GM21423 (cell line): ENCODE results near the gene GCNT2.
"Not testable (repeated sequence)": the region's sequence is repeated elsewhere in the genome, so short reads cannot be mapped to it uniquely, and the experiment has no call there.

Source experiments
- ATAC-seq: cut with Tn5 transposase; IDR thresholded peaks from one replicate; pipeline ENCODE4 v1.9.1; 2021; ENCODE audit warnings: mild to moderate bottlenecking, moderate library complexity; ENCODE audit not compliant: unreplicated experiment

The GCNT2 gene

GRCh38 chr6:10655508-10656055, 134.4 kb downstream of the GCNT2 start:
- no peak for ATAC-seq

GRCh38 chr6:10658910-10659698, 138.0 kb downstream of the GCNT2 start:
- ATAC-seq = no peak

DNA sequence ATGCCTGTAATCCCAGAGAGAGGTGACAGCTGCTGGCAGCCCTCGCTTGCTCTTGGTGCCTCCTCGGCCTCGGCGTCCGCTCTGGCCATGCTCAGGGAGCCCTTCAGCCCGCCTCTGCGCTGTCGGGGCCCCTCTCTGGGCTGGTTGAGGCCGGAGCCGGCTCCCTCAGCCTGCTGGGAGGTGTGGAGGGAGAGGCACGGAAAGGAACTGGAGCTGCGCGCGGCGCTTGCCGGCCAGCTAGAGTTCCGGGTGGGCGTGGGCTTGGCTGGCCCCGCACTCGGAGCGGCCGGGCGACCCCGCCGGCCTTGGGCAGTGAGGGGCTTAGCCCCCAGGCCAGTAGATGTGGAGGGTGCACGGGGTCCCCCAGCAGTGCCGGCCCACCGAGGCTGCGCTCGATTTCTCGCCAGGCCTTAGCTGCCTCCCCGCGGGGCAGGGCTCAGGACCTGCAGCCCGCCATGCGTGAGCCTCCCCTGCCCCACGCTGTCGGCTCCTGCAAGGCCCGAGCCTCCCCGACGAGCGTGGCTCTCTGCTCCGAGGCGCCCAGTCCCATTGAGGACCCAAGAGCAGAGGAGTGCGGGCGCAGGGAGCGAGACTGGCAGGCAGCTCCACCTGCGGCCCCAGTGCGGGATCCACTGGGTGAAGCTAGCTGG, 138.7 kb downstream of the GCNT2 start:
- no peak for ATAC-seq

GRCh38 chr6:10660431-10661191, 139.5 kb downstream of the GCNT2 start:
- not testable (repeated sequence) for ATAC-seq

DNA sequence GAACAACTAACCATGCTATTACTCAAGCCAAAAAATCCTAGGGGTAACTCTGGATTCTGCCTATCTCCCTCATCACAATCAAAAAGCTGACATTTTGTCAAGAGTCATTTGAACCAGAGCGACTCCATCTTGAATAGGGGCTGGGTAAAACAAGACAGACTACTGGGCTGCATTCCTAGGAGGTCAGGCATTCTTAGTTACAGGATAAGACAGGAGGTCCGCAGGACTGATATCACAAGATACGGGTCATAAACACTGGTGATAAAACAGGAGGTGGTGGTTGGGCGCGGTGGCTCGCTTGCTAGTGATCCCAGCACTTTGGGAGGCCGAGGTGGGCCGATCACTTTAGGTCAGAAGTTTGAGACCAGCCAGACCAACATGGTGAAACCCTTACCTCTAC, 141.1 kb downstream of the GCNT2 start:
- ATAC-seq = no peak

DNA sequence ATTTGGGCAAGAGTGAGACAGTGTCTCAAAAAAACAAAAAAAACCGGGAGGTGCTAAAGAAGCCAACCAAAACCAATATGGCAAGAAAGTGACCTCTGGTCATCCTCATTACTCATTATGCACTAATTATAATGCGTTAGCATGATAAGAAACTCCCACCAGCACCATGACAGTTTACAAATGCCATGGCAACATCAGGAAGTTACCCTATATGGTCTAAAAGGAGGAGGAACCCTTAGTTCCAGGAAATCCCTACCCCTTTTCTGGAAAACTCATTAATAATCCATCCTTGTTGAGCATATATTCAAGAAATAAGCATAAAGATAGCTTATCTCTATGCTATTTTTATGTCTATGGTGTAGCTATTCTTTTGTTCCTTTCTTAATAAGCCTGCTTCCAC, 141.6 kb downstream of the GCNT2 start:
- no peak for ATAC-seq

- ATAC-seq = not testable (repeated sequence)
These were observed 144.4 kb downstream of the GCNT2 start for GRCh38 chr6:10665595-10665994.

DNA sequence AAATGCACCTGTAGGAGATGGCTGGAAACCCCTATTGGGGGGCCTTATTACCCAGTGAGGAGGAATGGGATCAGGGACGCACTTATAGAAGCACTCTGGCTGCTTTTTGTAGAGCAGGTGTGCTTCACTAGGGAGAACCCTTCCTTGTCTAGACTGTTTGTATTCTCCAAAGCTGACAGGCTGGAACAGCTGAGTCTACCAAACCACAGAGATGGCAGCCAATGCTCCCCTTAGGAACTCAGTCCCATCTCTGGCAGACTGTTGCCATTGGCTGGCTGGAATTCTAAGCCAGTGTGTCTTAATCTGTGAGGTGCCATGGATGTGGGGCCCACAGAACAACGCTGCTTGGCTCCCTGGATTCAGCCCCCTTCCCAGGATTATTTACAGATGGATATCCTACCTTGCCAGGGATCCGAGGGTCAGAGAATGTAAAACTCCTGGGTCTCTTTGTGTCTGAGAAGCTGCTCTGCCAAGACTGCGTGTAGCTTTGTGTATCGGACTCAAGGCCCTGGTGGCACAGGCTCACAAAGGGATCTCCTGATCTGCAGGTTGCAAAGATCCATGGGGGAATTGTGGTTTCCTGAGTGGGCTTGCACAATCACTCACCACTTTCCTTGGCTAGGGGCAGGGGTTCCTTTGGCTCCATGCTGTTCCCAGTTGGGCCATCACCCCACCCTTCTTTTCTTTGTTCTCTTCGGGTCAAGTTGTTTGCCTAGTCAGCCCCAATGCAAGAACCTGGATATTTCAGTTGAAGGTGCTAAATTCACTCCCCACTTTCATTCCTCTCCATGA, 147.2 kb downstream of the GCNT2 start:
- ATAC-seq = no peak

- ATAC-seq = no peak
These were observed 155.3 kb downstream of the GCNT2 start for GRCh38 chr6:10676403-10676802.

GRCh38 chr6:10678456-10678855, 157.3 kb downstream of the GCNT2 start:
- no peak for ATAC-seq
